Activated CD8-positive, alpha-beta T cell treated with anti-CD3 and anti-CD28 coated beads for 36 hours (primary cell): ENCODE data around the gene FAM227A. TPM values are rescaled to one million over a fixed set of nuclear protein-coding genes. Genes with fewer than 3 reads are reported as not detected.

ENCODE experiments used
- ATAC-seq: fragments of 200-7000 bp; cut with Tn5 transposase; one replicate; pipeline ENCODE4 v1.10.0; 2021; ENCODE audit warnings: mild to moderate bottlenecking, moderate library complexity
- CTCF ChIA-PET: fragments of 350-600 bp; sonication (Branson Sonifier 250); formaldehyde crosslinking; loops from one replicate; lab custom pipeline; 2021; ENCODE audit warnings: antibody characterized with exemption; lab: Charles Lee
- POLR2A ChIA-PET: fragments of 350-600 bp; sonication (Branson Sonifier 250); formaldehyde crosslinking; loops from one replicate; lab custom pipeline; 2021; ENCODE audit warnings: antibody characterized with exemption; lab: Charles Lee
- DNase-seq: peaks from one replicate; pipeline ENCODE4 v3.0.0-alpha.2; 2020
- H3K27ac Mint-ChIP-seq: one replicate; pipeline ENCODE4 v1.8.0; 2021; ENCODE audit warnings: mild to moderate bottlenecking, mixed read lengths
- H3K27me3 Mint-ChIP-seq: one replicate; pipeline ENCODE4 v1.8.0; 2021; ENCODE audit warnings: mixed read lengths
- H3K36me3 Mint-ChIP-seq: one replicate; pipeline ENCODE4 v1.8.0; 2021; ENCODE audit warnings: low read depth, mixed read lengths
- H3K4me1 Mint-ChIP-seq: one replicate; pipeline ENCODE4 v1.8.0; 2021; ENCODE audit warnings: low read depth, mixed read lengths
- H3K4me3 Mint-ChIP-seq: one replicate; pipeline ENCODE4 v1.8.0; 2021; ENCODE audit warnings: mild to moderate bottlenecking, moderate library complexity, mixed read lengths
- H3K9me3 Mint-ChIP-seq: one replicate; pipeline ENCODE4 v1.8.0; 2021; ENCODE audit warnings: mixed read lengths
- intact Hi-C: fragments of 100-400 bp; cut with micrococcal nuclease; formaldehyde crosslinking; loops from one replicate; pipeline ENCODE4 v1.10.0; 2022
- total RNA-seq, 2 experiments: library from RNA; stranded (reverse); gene quantifications; one replicate each; pipeline ENCODE4 v1.2.3, GENCODE V29; 2021
- TF ChIP-seq, protein P1 (sequence below): fragments of 200-600 bp; IDR thresholded peaks from one replicate; pipeline ENCODE4 v1.8.0; 2022; ENCODE audit warnings: antibody characterized with exemption, mild to moderate bottlenecking

The FAM227A gene
- total RNA-seq: 1 to 10 TPM in 1 of 2 experiments, under 1 TPM in 1; 0.74 to 1.1 TPM

DNA sequence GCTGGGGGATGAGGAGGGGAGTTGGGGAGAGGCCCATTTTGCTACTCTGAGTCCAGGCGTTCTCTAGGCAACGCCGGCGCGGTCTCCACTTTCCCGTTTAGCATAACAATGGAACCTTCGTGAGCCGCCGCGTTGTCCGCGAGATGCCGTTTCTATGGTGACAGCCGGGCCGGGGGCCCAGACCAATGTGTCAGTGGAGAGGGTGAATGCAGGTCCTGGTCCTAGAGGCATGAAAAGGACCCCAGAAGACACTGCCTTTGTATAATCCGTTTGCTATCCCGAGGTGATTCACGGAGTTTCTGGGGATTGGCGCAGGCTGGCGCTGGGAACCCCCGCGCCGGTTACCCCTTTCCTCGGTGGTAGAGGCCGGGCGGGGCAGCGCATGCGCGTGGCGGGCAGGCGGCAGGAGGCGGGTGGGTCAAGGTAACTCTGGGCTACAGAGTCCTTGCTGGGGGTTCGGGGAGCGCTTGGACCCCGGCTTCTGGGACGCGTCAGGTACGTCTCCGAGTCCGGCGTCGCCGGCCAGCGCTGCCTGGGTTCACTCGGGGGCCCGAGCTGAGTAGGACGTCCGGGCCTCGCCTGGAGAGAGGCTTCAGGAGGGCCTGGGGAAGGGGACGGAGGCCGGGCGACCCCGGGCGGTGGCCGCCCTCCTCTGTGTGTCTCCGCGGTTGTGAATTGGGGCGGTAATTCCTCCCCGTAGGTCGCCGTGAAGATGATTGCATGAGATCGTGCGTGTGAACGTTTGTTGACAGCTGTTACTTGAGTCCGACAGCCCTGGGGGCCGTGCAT lies at the start of gene FAM227A, which contains the start of gene CBY1:
FAM227A (minus strand) TSS at position 137 of the 789 bp plus-strand sequence. CDS start 6,224 bp downstream, outside the sequence.
CBY1 (plus strand) TSS at position 383 of the 789 bp plus-strand sequence. CDS start 11,417 bp downstream, outside the sequence.
- TF ChIP-seq, protein P1, sequence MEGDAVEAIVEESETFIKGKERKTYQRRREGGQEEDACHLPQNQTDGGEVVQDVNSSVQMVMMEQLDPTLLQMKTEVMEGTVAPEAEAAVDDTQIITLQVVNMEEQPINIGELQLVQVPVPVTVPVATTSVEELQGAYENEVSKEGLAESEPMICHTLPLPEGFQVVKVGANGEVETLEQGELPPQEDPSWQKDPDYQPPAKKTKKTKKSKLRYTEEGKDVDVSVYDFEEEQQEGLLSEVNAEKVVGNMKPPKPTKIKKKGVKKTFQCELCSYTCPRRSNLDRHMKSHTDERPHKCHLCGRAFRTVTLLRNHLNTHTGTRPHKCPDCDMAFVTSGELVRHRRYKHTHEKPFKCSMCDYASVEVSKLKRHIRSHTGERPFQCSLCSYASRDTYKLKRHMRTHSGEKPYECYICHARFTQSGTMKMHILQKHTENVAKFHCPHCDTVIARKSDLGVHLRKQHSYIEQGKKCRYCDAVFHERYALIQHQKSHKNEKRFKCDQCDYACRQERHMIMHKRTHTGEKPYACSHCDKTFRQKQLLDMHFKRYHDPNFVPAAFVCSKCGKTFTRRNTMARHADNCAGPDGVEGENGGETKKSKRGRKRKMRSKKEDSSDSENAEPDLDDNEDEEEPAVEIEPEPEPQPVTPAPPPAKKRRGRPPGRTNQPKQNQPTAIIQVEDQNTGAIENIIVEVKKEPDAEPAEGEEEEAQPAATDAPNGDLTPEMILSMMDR: no peak
- Mint-ChIP-seq H3K9me3 (no peaks in the 10 kb centered on the region), H3K4me1 (peaks cover 14% of the 10 kb centered on the region), H3K27me3 (no peaks in the 10 kb centered on the region), H3K27ac (peak within 1 kb of the TSS; percentile 98), H3K36me3 (no peaks in the 10 kb centered on the region), H3K4me3 (peak within 1 kb of the TSS; percentile 94)
- peak; percentile 83 for ATAC-seq
- DNase-seq: peak; percentile 89
- ChIA-PET CTCF (interaction anchor here (1.2 to 3.1 kb wide), 2 partner anchors 25 to 604 kb away, joined by 3 to 13 read pairs; partner anchors contain the start of gene TOMM22), POLR2A (interaction anchor here (0.6 to 2.4 kb wide), 5 partner anchors 14 to 354 kb away, joined by 3 to 12 read pairs (median 6); partner anchors contain the start of gene TOMM22)
- intact Hi-C loops: no loop called here

DNA sequence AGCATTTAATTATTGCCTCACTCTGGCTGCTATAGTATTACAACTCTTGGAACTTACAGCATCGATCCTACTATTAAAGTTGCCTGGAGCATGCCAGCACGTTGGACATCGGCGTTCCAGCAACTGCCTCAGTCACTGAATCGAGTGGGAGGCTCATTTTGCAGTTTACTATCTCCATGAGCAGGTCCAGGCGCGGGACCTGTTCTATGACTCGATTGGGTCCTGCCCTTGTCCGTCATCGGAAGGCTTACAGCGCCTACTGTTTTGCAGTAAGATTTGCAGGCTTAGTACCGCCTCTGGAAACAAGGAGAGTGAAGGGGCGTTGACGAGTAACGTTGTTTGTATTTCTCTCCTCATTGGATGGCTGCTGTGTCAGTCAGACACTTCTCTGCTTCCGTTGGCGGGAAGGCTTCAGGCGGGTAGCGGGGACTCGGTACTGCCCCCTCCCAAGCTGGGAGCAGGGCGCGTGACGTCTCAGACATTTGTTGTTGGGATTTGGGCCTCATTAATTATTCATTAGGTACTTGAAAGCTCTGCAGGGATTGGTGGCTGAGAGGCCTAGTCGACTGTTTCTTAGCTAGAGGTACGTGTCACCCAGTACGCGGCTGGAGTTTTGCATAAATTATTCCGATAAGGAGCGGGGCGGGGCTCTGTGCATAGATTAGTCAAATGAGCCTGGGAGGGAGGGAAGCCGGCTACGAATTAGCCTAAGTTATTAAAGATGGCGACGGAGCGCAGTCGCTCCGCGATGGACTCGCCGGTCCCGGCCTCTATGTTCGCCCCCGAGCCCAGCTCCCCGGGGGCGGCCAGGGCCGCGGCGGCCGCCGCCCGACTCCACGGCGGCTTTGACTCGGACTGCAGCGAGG lies 49.3 kb upstream of the FAM227A start, which contains the start of gene GTPBP1:
GTPBP1 (plus strand) TSS at position 710 of the 866 bp plus-strand sequence; CDS start at position 722, 12 bp downstream.
- no peaks in the 10 kb centered on the region for H3K9me3 Mint-ChIP-seq
- peak; percentile 89 for ATAC-seq
- intact Hi-C loops: loop anchor here (10.0 kb wide), 1 partner anchor 49 kb away; the partner anchor contains the start of gene SUN2
- TF ChIP-seq, protein P1: no peak
- ChIA-PET POLR2A (interaction anchor here (0.7 to 41.0 kb wide), 7 partner anchors 9 to 36 kb away, joined by 3 to 905 read pairs (median 5); partner anchors contain the start of genes SUN2 and TOMM22), CTCF (interaction anchor here (0.9 to 2.9 kb wide), 4 partner anchors 19 to 64 kb away, joined by 3 to 18 read pairs (median 4); partner anchors contain the start of gene TOMM22)
- H3K4me3 Mint-ChIP-seq: peak within 1 kb of the TSS; percentile 88
- DNase-seq: peak; percentile 99
- H3K27me3 Mint-ChIP-seq: no peaks in the 10 kb centered on the region
- H3K36me3 Mint-ChIP-seq: peaks cover 31% of the 10 kb centered on the region
- H3K27ac Mint-ChIP-seq: peak within 1 kb of the TSS; percentile 98
- H3K4me1 Mint-ChIP-seq: peaks cover 48% of the 10 kb centered on the region

DNA sequence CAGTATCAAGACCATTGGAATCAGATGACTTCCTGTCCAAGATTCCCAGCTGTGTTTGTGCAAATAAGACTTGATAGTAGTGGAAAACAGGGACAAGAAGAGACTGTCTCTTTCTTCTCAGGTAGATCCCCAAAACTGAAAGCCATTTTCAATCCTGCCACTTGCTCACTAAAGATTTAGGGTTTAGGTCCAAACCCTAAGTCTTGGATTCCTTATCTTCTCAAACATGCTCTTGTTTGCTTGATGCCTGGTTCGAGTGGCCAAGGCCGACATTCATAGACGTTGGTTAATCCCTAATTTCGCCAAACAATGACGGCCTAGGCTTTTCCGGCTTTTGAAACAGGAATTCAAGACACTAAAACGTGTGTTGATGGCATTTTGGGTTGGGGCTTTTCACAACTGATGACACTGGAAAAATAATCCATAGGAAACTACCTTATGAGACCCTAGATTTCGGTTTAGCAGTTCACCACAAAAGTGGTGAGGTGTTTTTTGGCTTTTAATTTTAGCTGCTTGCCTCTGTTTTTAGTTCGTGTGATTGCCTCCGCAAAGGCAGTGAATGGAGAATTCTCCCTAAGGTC lies 48.6 kb upstream of the FAM227A start:
- POLR2A ChIA-PET: interaction anchor here (4.2 to 41.0 kb wide), 2 partner anchors 13 to 37 kb away, joined by 20 to 905 read pairs; partner anchors contain the start of gene SUN2
- Mint-ChIP-seq H3K27me3 (no peaks in the 10 kb centered on the region), H3K4me1 (peaks cover 46% of the 10 kb centered on the region), H3K27ac (peak overlapping the region; percentile 98), H3K9me3 (no peaks in the 10 kb centered on the region), H3K36me3 (peaks cover 33% of the 10 kb centered on the region), H3K4me3 (peak overlapping the region; percentile 88)
- TF ChIP-seq, protein P1: no peak
- CTCF ChIA-PET: interaction anchor here (2.9 kb wide), 1 partner anchor 20 kb away, joined by 18 read pairs; no protein-coding TSS in a partner anchor
- intact Hi-C loops: loop anchor here (10.0 kb wide), 1 partner anchor 50 kb away; the partner anchor contains the start of gene SUN2
- DNase-seq (no peak), ATAC-seq (no peak)

DNA sequence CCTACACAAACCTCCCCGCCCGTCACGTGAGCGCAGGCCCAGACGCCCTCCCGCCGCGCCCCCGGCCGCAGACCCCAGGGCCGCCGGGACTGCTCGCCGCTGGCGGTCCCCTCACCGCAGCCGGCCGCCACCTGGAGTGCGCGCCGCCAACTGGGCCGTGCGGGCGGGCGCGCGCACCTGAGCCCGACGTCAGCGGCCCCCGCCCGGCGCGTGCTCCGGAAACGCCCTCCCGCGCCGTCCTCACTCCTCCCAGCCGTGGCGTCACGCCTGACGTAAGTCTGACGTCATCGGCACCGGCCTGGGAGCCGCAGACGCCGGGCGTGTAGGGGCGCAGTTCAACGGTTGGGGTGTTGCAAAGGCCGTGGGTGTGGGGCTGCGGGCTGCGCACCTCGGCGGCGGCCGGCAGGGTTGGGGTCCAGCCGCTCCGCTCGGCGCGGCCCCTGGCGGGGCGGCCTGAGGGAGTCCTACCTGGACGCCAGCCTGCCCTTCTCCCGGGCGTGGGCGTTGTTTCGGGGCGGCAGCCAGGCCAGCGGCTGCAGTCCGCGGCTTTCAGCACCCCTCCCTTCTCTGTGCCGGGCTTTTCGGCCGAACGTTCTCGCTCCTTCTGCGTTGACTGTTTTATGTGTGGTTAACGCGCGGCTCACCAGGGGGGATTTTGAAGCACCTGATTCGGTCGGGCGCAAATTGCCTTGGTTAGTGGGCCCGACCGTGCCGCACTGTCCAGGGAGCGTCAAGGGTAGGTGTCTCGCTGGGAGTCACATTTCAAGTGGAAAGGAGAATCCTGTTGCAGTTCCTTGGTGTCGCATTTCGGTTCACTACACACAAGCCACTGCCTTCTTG lies 44.8 kb upstream of the FAM227A start, which contains the start of gene JOSD1:
JOSD1 (minus strand) TSS at position 155 of the 840 bp plus-strand sequence. CDS start 956 bp downstream, outside the sequence.
- Mint-ChIP-seq H3K4me1 (peaks cover 49% of the 10 kb centered on the region), H3K27me3 (no peaks in the 10 kb centered on the region), H3K9me3 (no peaks in the 10 kb centered on the region), H3K4me3 (peak within 1 kb of the TSS; percentile 90), H3K36me3 (peaks cover 39% of the 10 kb centered on the region), H3K27ac (peak within 1 kb of the TSS; percentile 99)
- TF ChIP-seq, protein P1: no peak
- peak; percentile 98 for DNase-seq
- ATAC-seq: peak; percentile 25
- intact Hi-C loops: loop anchor here (10.0 kb wide), 1 partner anchor 54 kb away; the partner anchor contains the start of gene SUN2
- POLR2A ChIA-PET: interaction anchor here (1.0 to 6.3 kb wide), 3 partner anchors 11 to 28 kb away, joined by 3 to 62 read pairs (median 6); partner anchors contain the start of gene TOMM22
- CTCF ChIA-PET: no interaction called here
